Liver (tissue), 9 donors: ENCODE data around the gene FER1L5. TPM values are rescaled to one million over a fixed set of nuclear protein-coding genes. Genes with fewer than 3 reads are reported as not detected.

Experiments used
- DNase-seq: peaks from one replicate; pipeline ENCODE4 v3.0.0-alpha.2; 2017; ENCODE audit warnings: low spot score
- H3K27ac ChIP-seq, 2 donors: one replicate each; pipeline ENCODE4 v1.7.0; 2013; ENCODE audit warnings: inconsistent platforms in 2 of 2, low read length in 2 of 2, control low read depth in 1 of 2, low read depth in 1 of 2, mild to moderate bottlenecking in 1 of 2
- H3K27me3 ChIP-seq, 4 donors: one replicate each; pipeline versions ENCODE4 v1.6.1 to v1.7.0; 2013; ENCODE audit warnings: low read length in 3 of 4, inconsistent platforms in 1 of 4, mild to moderate bottlenecking in 1 of 4, moderate library complexity in 1 of 4; ENCODE audit not compliant: control insufficient read depth in 4 of 4, insufficient read depth in 4 of 4
- H3K36me3 ChIP-seq, 4 donors: one replicate each; pipeline versions ENCODE4 v1.6.1 to v1.7.0; 2013; ENCODE audit warnings: low read length in 3 of 4, mild to moderate bottlenecking in 3 of 4, low read depth in 1 of 4, moderate library complexity in 1 of 4; ENCODE audit not compliant: control insufficient read depth in 4 of 4, insufficient read depth in 3 of 4
- H3K4me1 ChIP-seq, 4 donors: one replicate each; pipeline versions ENCODE4 v1.6.1 to v1.7.0; 2013; ENCODE audit warnings: low read length in 3 of 4, mild to moderate bottlenecking in 3 of 4, moderate library complexity in 1 of 4; ENCODE audit not compliant: control insufficient read depth in 4 of 4, insufficient read depth in 4 of 4
- H3K4me3 ChIP-seq, 3 donors: one replicate each; pipeline versions ENCODE4 v1.6.1 to v1.7.0; 2013; ENCODE audit warnings: low read length in 3 of 3, control low read depth in 1 of 3, low read depth in 1 of 3, mild to moderate bottlenecking in 1 of 3
- H3K9ac ChIP-seq, 2 donors: one replicate each; pipeline ENCODE4 v1.7.0; 2013; ENCODE audit warnings: low read length in 2 of 2, mild to moderate bottlenecking in 2 of 2, moderate library complexity in 2 of 2, control low read depth in 1 of 2, low read depth in 1 of 2
- H3K9me3 ChIP-seq, 4 donors: one replicate each; pipeline versions ENCODE4 v1.6.1 to v1.7.0; 2013; ENCODE audit warnings: low read length in 3 of 4; ENCODE audit not compliant: control insufficient read depth in 4 of 4
- ATF3 ChIP-seq: IDR thresholded peaks from 2 replicates; pipeline ENCODE4 v1.6.1; 2016; ENCODE audit warnings: antibody characterized with exemption
- EGR1 ChIP-seq, 2 donors: IDR thresholded peaks; 2 replicates each; pipeline ENCODE4 v1.6.1; 2016 to 2018; ENCODE audit warnings: antibody characterized with exemption in 2 of 2, low read depth in 2 of 2
- FOXA2 ChIP-seq: IDR thresholded peaks from 2 replicates; pipeline ENCODE4 v1.6.1; 2016; ENCODE audit warnings: antibody characterized with exemption
- GABPA ChIP-seq, 2 donors: IDR thresholded peaks in 1 of 2; conservative IDR thresholded peaks in 1 of 2; 2 replicates each; pipeline ENCODE4 v1.6.1; 2016; ENCODE audit warnings: antibody characterized with exemption in 2 of 2, mild to moderate bottlenecking in 1 of 2, moderate library complexity in 1 of 2
- HNF4G ChIP-seq: IDR thresholded peaks from 2 replicates; pipeline ENCODE4 v1.6.1; 2016; ENCODE audit warnings: antibody characterized with exemption
- JUND ChIP-seq, 2 donors: IDR thresholded peaks; 2 replicates each; pipeline ENCODE4 v1.6.1; 2016; ENCODE audit warnings: antibody characterized with exemption in 2 of 2
- NR2F2 ChIP-seq: IDR thresholded peaks from 2 replicates; pipeline ENCODE4 v1.6.1; 2016; ENCODE audit warnings: antibody characterized with exemption
- RAD21 ChIP-seq, 2 donors: IDR thresholded peaks; 2 replicates each; pipeline ENCODE4 v1.6.1; 2016; ENCODE audit warnings: antibody characterized with exemption in 2 of 2, mild to moderate bottlenecking in 2 of 2
- REST ChIP-seq: IDR thresholded peaks from 2 replicates; pipeline ENCODE4 v1.6.1; 2016; ENCODE audit warnings: antibody characterized with exemption, mild to moderate bottlenecking
- RXRA ChIP-seq, 2 donors: IDR thresholded peaks; 2 replicates each; pipeline ENCODE4 v1.6.1; 2017 to 2018; ENCODE audit warnings: antibody characterized with exemption in 2 of 2, mild to moderate bottlenecking in 1 of 2
- SP1 ChIP-seq: IDR thresholded peaks from 2 replicates; pipeline ENCODE4 v1.6.1; 2018; ENCODE audit warnings: antibody characterized with exemption, mild to moderate bottlenecking
- TAF1 ChIP-seq: conservative IDR thresholded peaks from 2 replicates; pipeline ENCODE4 v1.6.1; 2016; ENCODE audit warnings: antibody characterized with exemption, mild to moderate bottlenecking
- YY1 ChIP-seq: IDR thresholded peaks from 2 replicates; pipeline ENCODE4 v1.6.1; 2016; ENCODE audit warnings: antibody characterized with exemption, mild to moderate bottlenecking
- ZBTB33 ChIP-seq: IDR thresholded peaks from 2 replicates; pipeline ENCODE4 v1.6.1; 2016; ENCODE audit warnings: antibody characterized with exemption
- WGBS: extraction: QIAGEN DNeasy Blood & Tissue Kit; methylation state at CpG from one replicate; pipeline ENCODE4 v1.1.7; 2013; 5-methylcytosine and 5-hydroxymethylcytosine counted together
- polyA plus RNA-seq, 2 donors: library from polyadenylated mRNA; stranded (reverse) in 1 of 2; unstranded in 1 of 2; fragments of 200-250 nt in 1 of 2; fragments of >200 nt in 1 of 2; fragmentation: Nextera tagmentation in 1 of 2; extraction: Ambion mirVana in 1 of 2; gene quantifications; one replicate each; pipeline versions ENCODE4 v1.2.1 to v1.2.3, GENCODE V29; 2013 to 2015
- total RNA-seq, 2 donors: library from RNA; depleted of rRNA; stranded (reverse); fragments of >200 nt; gene quantifications; one replicate each; pipeline ENCODE4 v1.2.3, GENCODE V29; 2014
- TF ChIP-seq, protein P1 (sequence below): IDR thresholded peaks from 2 replicates; pipeline ENCODE4 v1.6.1; 2016; ENCODE audit warnings: antibody characterized with exemption
- TF ChIP-seq, protein P2 (sequence below): fragments of 150-350 bp; IDR thresholded peaks from 2 replicates; pipeline ENCODE4 v1.5.1; 2017; ENCODE audit warnings: improper control_type of control experiment, low read depth, low read length; ENCODE audit not compliant: missing input control
- donor health status: healthy.
- donor health status: healthy.
- donor health status: healthy.
- donor health status: healthy.
- donor health status: healthy.

The FER1L5 gene
- total and polyA plus RNA-seq, 4 donors = under 0.01 TPM; not detected in 3

DNA sequence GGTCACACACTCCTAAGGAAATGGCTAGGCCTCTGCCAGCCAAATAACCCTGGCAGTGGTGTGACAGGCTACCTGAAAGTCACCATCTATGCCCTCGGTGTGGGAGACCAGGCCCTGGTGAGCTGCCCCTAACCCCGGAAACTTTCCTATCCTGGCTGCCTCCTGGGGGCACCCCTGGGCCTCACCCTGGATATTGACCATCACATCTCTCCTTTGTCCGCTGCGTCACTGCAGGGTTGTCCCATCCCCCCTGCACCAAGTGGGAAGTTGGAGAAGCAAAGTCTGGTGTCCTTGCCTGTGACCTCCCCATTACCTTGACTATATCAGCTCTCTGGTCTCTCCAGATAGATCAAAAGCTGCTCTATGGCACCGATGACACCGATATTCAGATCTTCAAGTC lies 18.8 kb downstream of the FER1L5 start:
- Histone ChIP-seq H3K36me3 (no peaks in the 10 kb centered on the region), H3K27me3 (no peaks in the 10 kb centered on the region), H3K4me1 (no peaks in the 10 kb centered on the region), H3K27ac (no peak overlapping the region), H3K9me3 (peaks cover 0 to 4% (median 0%) of the 10 kb centered on the region in 4 donors), H3K9ac (no peak overlapping the region), H3K4me3 (no peak overlapping the region)
- whole genome bisulfite sequencing = 96% methylated on average over 6 of the region's 6 CpGs
- no peak for DNase-seq
- TF ChIP-seq NR2F2 = no peak
- no peak for TF ChIP-seq EGR1 (IDR thresholded peaks at IDR 0.05; ENCODE audit: low read depth in 2 of 2)
- TF ChIP-seq, protein P1, sequence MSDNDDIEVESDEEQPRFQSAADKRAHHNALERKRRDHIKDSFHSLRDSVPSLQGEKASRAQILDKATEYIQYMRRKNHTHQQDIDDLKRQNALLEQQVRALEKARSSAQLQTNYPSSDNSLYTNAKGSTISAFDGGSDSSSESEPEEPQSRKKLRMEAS = no peak
- no peak for TF ChIP-seq REST
- TF ChIP-seq ATF3 = no peak
- no peak for TF ChIP-seq HNF4G
- TF ChIP-seq FOXA2 = no peak
- TF ChIP-seq TAF1 = no peak
- TF ChIP-seq RXRA (IDR thresholded peaks at IDR 0.05) = no peak
- no peak for TF ChIP-seq YY1
- TF ChIP-seq, protein P2, sequence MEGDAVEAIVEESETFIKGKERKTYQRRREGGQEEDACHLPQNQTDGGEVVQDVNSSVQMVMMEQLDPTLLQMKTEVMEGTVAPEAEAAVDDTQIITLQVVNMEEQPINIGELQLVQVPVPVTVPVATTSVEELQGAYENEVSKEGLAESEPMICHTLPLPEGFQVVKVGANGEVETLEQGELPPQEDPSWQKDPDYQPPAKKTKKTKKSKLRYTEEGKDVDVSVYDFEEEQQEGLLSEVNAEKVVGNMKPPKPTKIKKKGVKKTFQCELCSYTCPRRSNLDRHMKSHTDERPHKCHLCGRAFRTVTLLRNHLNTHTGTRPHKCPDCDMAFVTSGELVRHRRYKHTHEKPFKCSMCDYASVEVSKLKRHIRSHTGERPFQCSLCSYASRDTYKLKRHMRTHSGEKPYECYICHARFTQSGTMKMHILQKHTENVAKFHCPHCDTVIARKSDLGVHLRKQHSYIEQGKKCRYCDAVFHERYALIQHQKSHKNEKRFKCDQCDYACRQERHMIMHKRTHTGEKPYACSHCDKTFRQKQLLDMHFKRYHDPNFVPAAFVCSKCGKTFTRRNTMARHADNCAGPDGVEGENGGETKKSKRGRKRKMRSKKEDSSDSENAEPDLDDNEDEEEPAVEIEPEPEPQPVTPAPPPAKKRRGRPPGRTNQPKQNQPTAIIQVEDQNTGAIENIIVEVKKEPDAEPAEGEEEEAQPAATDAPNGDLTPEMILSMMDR = no peak
- no peak for TF ChIP-seq GABPA (IDR thresholded peaks at IDR 0.05 in 1 of 2, conservative IDR thresholded peaks at IDR 0.05 in 1 of 2)

DNA sequence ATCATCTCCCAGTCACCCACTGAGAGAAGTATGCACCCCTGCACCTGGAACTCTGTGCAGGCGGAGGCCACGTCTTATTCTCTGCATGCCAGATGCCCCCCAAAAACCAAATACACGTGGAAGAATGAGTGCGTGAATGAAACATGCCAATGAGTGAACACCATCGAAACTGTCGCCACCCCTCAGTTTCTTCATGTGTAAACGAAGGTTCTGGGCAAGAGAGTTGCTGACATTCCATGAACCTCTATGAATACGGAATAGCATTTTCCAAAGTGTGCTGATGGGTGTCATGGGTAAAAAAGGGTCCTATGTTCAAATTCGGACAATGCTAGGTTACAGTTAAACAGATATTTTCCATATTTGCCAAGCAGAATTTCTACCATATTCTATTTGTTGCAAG lies 19.8 kb downstream of the FER1L5 start:
- TF ChIP-seq ATF3 = no peak
- TF ChIP-seq, protein P2 = no peak
- no peak for TF ChIP-seq FOXA2
- TF ChIP-seq REST = no peak
- TF ChIP-seq YY1 = no peak
- TF ChIP-seq JUND (IDR thresholded peaks at IDR 0.05) = no peak
- TF ChIP-seq RAD21 (IDR thresholded peaks at IDR 0.05) = no peak
- no peak for TF ChIP-seq RXRA (IDR thresholded peaks at IDR 0.05)
- no peak for TF ChIP-seq SP1
- no peak for TF ChIP-seq EGR1 (IDR thresholded peaks at IDR 0.05; ENCODE audit: low read depth in 2 of 2)
- no peak for TF ChIP-seq ZBTB33
- TF ChIP-seq, protein P1 = no peak
- TF ChIP-seq HNF4G = no peak
- no peak for TF ChIP-seq TAF1
- WGBS = 92% methylated on average over 9 of the region's 9 CpGs
- Histone ChIP-seq H3K9ac (no peak overlapping the region), H3K27me3 (no peaks in the 10 kb centered on the region), H3K4me3 (no peak overlapping the region), H3K36me3 (no peaks in the 10 kb centered on the region), H3K4me1 (no peaks in the 10 kb centered on the region), H3K27ac (no peak overlapping the region), H3K9me3 (peaks cover 0 to 4% (median 0%) of the 10 kb centered on the region in 4 donors)
- no peak for DNase-seq
